GM12872 (cell line): ENCODE measurements around the gene KLHL30.

ENCODE experiments used
- CTCF ChIP-seq: IDR thresholded peaks from 3 replicates; pipeline ENCODE4 v1.5.1; 2011; ENCODE audit warnings: low read depth, mild to moderate bottlenecking, low read length, moderate library complexity; ENCODE audit not compliant: insufficient read depth

The KLHL30 gene

GRCh38 chr2:238120463-238121298, 17.8 kb upstream of the KLHL30 start:
- no peak for TF ChIP-seq CTCF

- no peak for TF ChIP-seq CTCF
Observed at GRCh38 chr2:238121511-238122286, 16.8 kb upstream of the KLHL30 start.

GRCh38 chr2:238122287-238123217, 15.9 kb upstream of the KLHL30 start:
- no peak for TF ChIP-seq CTCF

GRCh38 chr2:238123218-238123971, 15.1 kb upstream of the KLHL30 start:
- no peak for TF ChIP-seq CTCF

- no peak for TF ChIP-seq CTCF
Observed at GRCh38 chr2:238123991-238124470, 14.4 kb upstream of the KLHL30 start.

- no peak for TF ChIP-seq CTCF
Observed at GRCh38 chr2:238124488-238125126, 13.9 kb upstream of the KLHL30 start.
